Stimulated activated naive CD8-positive, alpha-beta T cell treated with anti-CD3 and anti-CD28 coated beads, Interleukin-15, amount 100 ng/mL, for 72 hours (primary cell): ENCODE results near the gene ZNRD2.
A peak's percentile ranks its signal among the peaks of the same experiment; 100 is the strongest.

Experiments used
- ATAC-seq: fragments of 150-1000 bp; cut with Tn5 transposase; 2 replicates; pipeline ENCODE4 v1.10.0; 2021; ENCODE audit warnings: mild to moderate bottlenecking, moderate library complexity
- DNase-seq, 2 donors: peaks; one replicate each; pipeline ENCODE4 v3.0.0; 2021 to 2022
- H3K27ac Mint-ChIP-seq, 2 donors: one replicate each; pipeline ENCODE4 v1.8.0; 2022; ENCODE audit warnings: mild to moderate bottlenecking in 2 of 2, mixed read lengths in 2 of 2, moderate library complexity in 2 of 2
- H3K27me3 Mint-ChIP-seq: one replicate; pipeline ENCODE4 v1.8.0; 2022; ENCODE audit warnings: mixed read lengths
- H3K4me1 Mint-ChIP-seq: one replicate; pipeline ENCODE4 v1.8.0; 2022; ENCODE audit warnings: mild to moderate bottlenecking, mixed read lengths
- H3K4me3 Mint-ChIP-seq, 2 donors: one replicate each; pipeline ENCODE4 v1.8.0; 2022; ENCODE audit warnings: mild to moderate bottlenecking in 2 of 2, mixed read lengths in 2 of 2, moderate library complexity in 1 of 2
- H3K9me3 Mint-ChIP-seq, 2 donors: one replicate each; pipeline ENCODE4 v1.8.0; 2022; ENCODE audit warnings: mixed read lengths in 2 of 2

Gene ZNRD2

GRCh38 chr11:65612691-65613090 lies 42.4 kb downstream of the ZNRD2 start:
- no peaks in the 10 kb centered on the region for H3K9me3 Mint-ChIP-seq
- H3K27me3 Mint-ChIP-seq: no peaks in the 10 kb centered on the region
- DNase-seq (no peak), ATAC-seq (no peak)
- peak overlapping the region; percentile 98 to 99 for H3K4me3 Mint-ChIP-seq
- H3K4me1 Mint-ChIP-seq: peaks cover 64% of the 10 kb centered on the region
- peak overlapping the region; percentile 33 to 93 for H3K27ac Mint-ChIP-seq

GRCh38 chr11:65613091-65613928 lies 43.0 kb downstream of the ZNRD2 start:
- DNase-seq (no peak), ATAC-seq (no peak)
- Mint-ChIP-seq H3K27ac (peak overlapping the region; percentile 33 to 93), H3K27me3 (no peaks in the 10 kb centered on the region), H3K9me3 (no peaks in the 10 kb centered on the region), H3K4me3 (peak overlapping the region; percentile 98 to 99), H3K4me1 (peaks cover 70% of the 10 kb centered on the region)

GRCh38 chr11:65615229-65615949 lies 45.1 kb downstream of the ZNRD2 start, which contains the start of gene PCNX3:
Gene PCNX3 (plus strand): TSS chr11:65615776. CDS start chr11:65616312, 536 bp downstream.
- peaks cover 66% of the 10 kb centered on the region for H3K4me1 Mint-ChIP-seq
- no peaks in the 10 kb centered on the region for H3K27me3 Mint-ChIP-seq
- DNase-seq (peak; percentile 100), ATAC-seq (peak; percentile 88)
- peak within 1 kb of the TSS; percentile 98 to 99 for H3K4me3 Mint-ChIP-seq
- H3K9me3 Mint-ChIP-seq: no peaks in the 10 kb centered on the region
- peak within 1 kb of the TSS; percentile 98 to 99 for H3K27ac Mint-ChIP-seq

GRCh38 chr11:65615950-65616574 lies 45.8 kb downstream of the ZNRD2 start:
- Mint-ChIP-seq H3K27ac (peak overlapping the region; percentile 98 to 99), H3K4me3 (peak overlapping the region; percentile 98 to 99), H3K4me1 (peaks cover 62% of the 10 kb centered on the region), H3K27me3 (no peaks in the 10 kb centered on the region), H3K9me3 (no peaks in the 10 kb centered on the region)
- ATAC-seq (peak; percentile 17), DNase-seq (no peak)

GRCh38 chr11:65616575-65617001 lies 46.3 kb downstream of the ZNRD2 start:
- no peaks in the 10 kb centered on the region for H3K27me3 Mint-ChIP-seq
- peak overlapping the region; percentile 98 to 99 for H3K27ac Mint-ChIP-seq
- DNase-seq (peak in 1 of 2 donors; percentile 61), ATAC-seq (no peak)
- peak overlapping the region; percentile 98 to 99 for H3K4me3 Mint-ChIP-seq
- no peaks in the 10 kb centered on the region for H3K9me3 Mint-ChIP-seq
- H3K4me1 Mint-ChIP-seq: peaks cover 61% of the 10 kb centered on the region

GRCh38 chr11:65617136-65617850 lies 47.0 kb downstream of the ZNRD2 start:
- Mint-ChIP-seq H3K4me3 (peak overlapping the region; percentile 98 to 99), H3K4me1 (peaks cover 61% of the 10 kb centered on the region), H3K9me3 (no peaks in the 10 kb centered on the region), H3K27me3 (no peaks in the 10 kb centered on the region), H3K27ac (peak overlapping the region; percentile 98 to 99)
- DNase-seq: no peak
- ATAC-seq: no peak

GRCh38 chr11:65617990-65618751 lies 47.9 kb downstream of the ZNRD2 start:
- no peak for ATAC-seq
- no peaks in the 10 kb centered on the region for H3K27me3 Mint-ChIP-seq
- peak overlapping the region; percentile 98 to 99 for H3K4me3 Mint-ChIP-seq
- H3K27ac Mint-ChIP-seq: peak overlapping the region; percentile 91 to 92
- no peaks in the 10 kb centered on the region for H3K9me3 Mint-ChIP-seq
- no peak for DNase-seq
- peaks cover 52% of the 10 kb centered on the region for H3K4me1 Mint-ChIP-seq

GRCh38 chr11:65618763-65619162 lies 48.5 kb downstream of the ZNRD2 start:
- DNase-seq: no peak
- peaks cover 49% of the 10 kb centered on the region for H3K4me1 Mint-ChIP-seq
- H3K9me3 Mint-ChIP-seq: no peaks in the 10 kb centered on the region
- peak overlapping the region in 1 of 2 donors; percentile 91 for H3K27ac Mint-ChIP-seq
- H3K4me3 Mint-ChIP-seq: peak overlapping the region in 1 of 2 donors; percentile 15
- no peak for ATAC-seq
- no peaks in the 10 kb centered on the region for H3K27me3 Mint-ChIP-seq

GRCh38 chr11:65619281-65619928 lies 49.1 kb downstream of the ZNRD2 start:
- Mint-ChIP-seq H3K9me3 (no peaks in the 10 kb centered on the region), H3K27me3 (no peaks in the 10 kb centered on the region), H3K27ac (no peak overlapping the region), H3K4me3 (peak overlapping the region in 1 of 2 donors; percentile 5), H3K4me1 (peaks cover 49% of the 10 kb centered on the region)
- ATAC-seq (no peak), DNase-seq (no peak)

- no peak for DNase-seq
- Mint-ChIP-seq H3K27ac (no peak overlapping the region), H3K4me1 (peaks cover 55% of the 10 kb centered on the region), H3K9me3 (no peaks in the 10 kb centered on the region), H3K4me3 (no peak overlapping the region), H3K27me3 (no peaks in the 10 kb centered on the region)
- no peak for ATAC-seq
Measured at GRCh38 chr11:65620666-65621065, 50.4 kb downstream of the ZNRD2 start.

GRCh38 chr11:65621460-65621859 lies 51.2 kb downstream of the ZNRD2 start:
- Mint-ChIP-seq H3K27ac (no peak overlapping the region), H3K4me3 (no peak overlapping the region), H3K4me1 (peaks cover 60% of the 10 kb centered on the region), H3K9me3 (no peaks in the 10 kb centered on the region), H3K27me3 (no peaks in the 10 kb centered on the region)
- ATAC-seq: no peak
- no peak for DNase-seq
